Trophoblast cell (in vitro differentiated cells and primary cell): ENCODE data around the gene PCDHGB7.
"Not testable (repeated sequence)": the region's sequence is repeated elsewhere in the genome, so short reads cannot be mapped to it uniquely, and the experiment has no call there.

Experiments used
- DNase-seq, 2 donors: peaks; one replicate each; pipeline ENCODE4 v3.0.0-alpha.2; 2016
- H2AFZ ChIP-seq: 2 replicates; pipeline ENCODE4 v1.6.1; 2013; ENCODE audit warnings: low read length, moderate library complexity, mild to moderate bottlenecking; ENCODE audit not compliant: insufficient read depth, poor library complexity
- H2AK5ac ChIP-seq: 2 replicates; pipeline ENCODE4 v1.6.1; 2013; ENCODE audit warnings: mild to moderate bottlenecking, low read length
- H2BK120ac ChIP-seq: 2 replicates; pipeline ENCODE4 v1.6.1; 2013; ENCODE audit warnings: low read length, mild to moderate bottlenecking, moderate library complexity; ENCODE audit not compliant: insufficient read depth, poor library complexity
- H2BK12ac ChIP-seq: 2 replicates; pipeline ENCODE4 v1.6.1; 2013; ENCODE audit warnings: mild to moderate bottlenecking, low read length, moderate library complexity
- H2BK5ac ChIP-seq: 2 replicates; pipeline ENCODE4 v1.6.1; 2013; ENCODE audit warnings: low read length, low read depth, moderate library complexity, mild to moderate bottlenecking; ENCODE audit not compliant: poor library complexity
- H3K14ac ChIP-seq: 2 replicates; pipeline ENCODE4 v1.6.1; 2013; ENCODE audit warnings: mild to moderate bottlenecking, low read length
- H3K18ac ChIP-seq: 2 replicates; pipeline ENCODE4 v1.6.1; 2013; ENCODE audit warnings: mild to moderate bottlenecking, low read length
- H3K23ac ChIP-seq: 2 replicates; pipeline ENCODE4 v1.6.1; 2013; ENCODE audit warnings: low read length
- H3K27ac ChIP-seq: 2 replicates; pipeline ENCODE4 v1.5.1; 2013; ENCODE audit warnings: low read depth, mild to moderate bottlenecking, inconsistent platforms, low read length, moderate library complexity
- H3K27me3 ChIP-seq: 2 replicates; pipeline ENCODE4 v1.6.1; 2013; ENCODE audit warnings: inconsistent platforms, mild to moderate bottlenecking, low read length, moderate library complexity; ENCODE audit not compliant: insufficient read depth
- H3K36me3 ChIP-seq, 2 experiments: 1 replicate in 1 of 2; 2 replicates in 1 of 2; pipeline ENCODE4 v1.6.1; 2013; ENCODE audit warnings: low read length in 2 of 2, mild to moderate bottlenecking in 2 of 2, moderate library complexity in 1 of 2; ENCODE audit not compliant: insufficient read depth in 2 of 2, control insufficient read depth in 1 of 2
- H3K4ac ChIP-seq: 2 replicates; pipeline ENCODE4 v1.6.1; 2013; ENCODE audit warnings: low read depth, mild to moderate bottlenecking, low read length, moderate library complexity
- H3K4me1 ChIP-seq, 2 experiments: 1 replicate in 1 of 2; 2 replicates in 1 of 2; pipeline ENCODE4 v1.6.1; 2013; ENCODE audit warnings: low read length in 2 of 2, mild to moderate bottlenecking in 2 of 2, moderate library complexity in 1 of 2; ENCODE audit not compliant: insufficient read depth in 2 of 2, control insufficient read depth in 1 of 2
- H3K4me2 ChIP-seq: 2 replicates; pipeline ENCODE4 v1.6.1; 2013; ENCODE audit warnings: inconsistent platforms, mild to moderate bottlenecking, low read length, moderate library complexity
- H3K4me3 ChIP-seq: 2 replicates; pipeline ENCODE4 v1.5.1; 2013; ENCODE audit warnings: mild to moderate bottlenecking, low read depth, low read length, inconsistent platforms
- H3K79me1 ChIP-seq: one replicate; pipeline ENCODE4 v1.6.1; 2013; ENCODE audit warnings: low read length
- H3K79me2 ChIP-seq: 2 replicates; pipeline ENCODE4 v1.6.1; 2013; ENCODE audit warnings: low read length, mild to moderate bottlenecking; ENCODE audit not compliant: control insufficient read depth, insufficient read depth, poor library complexity
- H3K9ac ChIP-seq: 2 replicates; pipeline ENCODE4 v1.6.1; 2013; ENCODE audit warnings: mild to moderate bottlenecking, low read length
- H3K9me3 ChIP-seq: 2 replicates; pipeline ENCODE4 v1.6.1; 2013; ENCODE audit warnings: low read depth, mild to moderate bottlenecking, control low read depth, inconsistent platforms, low read length; ENCODE audit not compliant: insufficient read depth
- H4K12ac ChIP-seq: 2 replicates; pipeline ENCODE4 v1.6.1; 2013; ENCODE audit warnings: low read depth, mild to moderate bottlenecking, low read length, moderate library complexity
- H4K8ac ChIP-seq: 2 replicates; pipeline ENCODE4 v1.6.1; 2013; ENCODE audit warnings: low read depth, mild to moderate bottlenecking, low read length, moderate library complexity
- H4K91ac ChIP-seq: one replicate; pipeline ENCODE4 v1.6.1; 2013; ENCODE audit warnings: low read depth, mild to moderate bottlenecking, low read length, moderate library complexity
- WGBS: extraction: QIAGEN DNeasy Blood & Tissue Kit; methylation state at CpG from one replicate; pipeline ENCODE4 v1.1.7; 2013; ENCODE audit warnings: missing lambda C conversion rate; ENCODE audit not compliant: insufficient read length, insufficient coverage; ENCODE audit errors: extremely low coverage; 5-methylcytosine and 5-hydroxymethylcytosine counted together

Gene PCDHGB7

GRCh38 chr5:141403387-141403786, 14.1 kb upstream of the PCDHGB7 start:
- H3K4me3 ChIP-seq: no peak overlapping the region
- no peak overlapping the region for H2BK120ac ChIP-seq
- no peak overlapping the region for H2BK12ac ChIP-seq
- no peak overlapping the region for H4K12ac ChIP-seq
- H3K4ac ChIP-seq: no peak overlapping the region
- peaks cover 31% of the 10 kb centered on the region for H3K9me3 ChIP-seq
- H3K4me2 ChIP-seq: no peak overlapping the region
- H3K23ac ChIP-seq: no peak overlapping the region
- H4K91ac ChIP-seq: no peak overlapping the region
- no peak overlapping the region for H2BK5ac ChIP-seq
- H2AK5ac ChIP-seq: no peak overlapping the region
- no peak overlapping the region for H3K27ac ChIP-seq
- no peaks in the 10 kb centered on the region for H3K4me1 ChIP-seq
- no CpG with 5 or more reads among the region's 22 CpGs for WGBS
- no peaks in the 10 kb centered on the region for H3K27me3 ChIP-seq
- H2AFZ ChIP-seq: no peak overlapping the region
- H3K79me1 ChIP-seq: no peaks in the 10 kb centered on the region
- no peaks in the 10 kb centered on the region for H3K79me2 ChIP-seq
- H3K9ac ChIP-seq: no peak overlapping the region
- H3K36me3 ChIP-seq: peaks cover 3 to 11% of the 10 kb centered on the region in 2 experiments
- H3K18ac ChIP-seq: no peak overlapping the region
- no peak overlapping the region for H3K14ac ChIP-seq
- no peak overlapping the region for H4K8ac ChIP-seq
- DNase-seq: no peak

GRCh38 chr5:141407790-141408505, 9.5 kb upstream of the PCDHGB7 start, which contains the start of gene PCDHGB6:
TSS of gene PCDHGB6 (plus strand) at chr5:141408021. CDS start at chr5:141408203, 182 bp downstream.
- H3K23ac ChIP-seq, H3K79me1 ChIP-seq: not testable (repeated sequence)

GRCh38 chr5:141409598-141410306, 7.7 kb upstream of the PCDHGB7 start:
- Histone ChIP-seq H3K36me3 (peaks cover 16 to 18% of the 10 kb centered on the region in 2 experiments), H3K79me2 (no peaks in the 10 kb centered on the region), H3K18ac (no peak overlapping the region), H3K4me2 (no peak overlapping the region), H2BK120ac (no peak overlapping the region), H3K27me3 (no peaks in the 10 kb centered on the region), H2BK5ac (no peak overlapping the region), H2AK5ac (no peak overlapping the region), H3K79me1 (no peaks in the 10 kb centered on the region), H3K4me3 (peak overlapping the region; percentile 7), H3K27ac (no peak overlapping the region), H2AFZ (no peak overlapping the region), H4K91ac (no peak overlapping the region), H3K9me3 (peaks cover 23% of the 10 kb centered on the region), H4K8ac (no peak overlapping the region), H3K14ac (no peak overlapping the region), H3K9ac (no peak overlapping the region), H4K12ac (no peak overlapping the region), H3K4me1 (peaks cover 3 to 4% of the 10 kb centered on the region in 2 experiments), H2BK12ac (no peak overlapping the region), H3K4ac (no peak overlapping the region), H3K23ac (no peak overlapping the region)
- WGBS: no CpG with 5 or more reads among the region's 64 CpGs
- no peak for DNase-seq

More at GRCh38 chr5:141407790-141408505, 9.5 kb upstream of the PCDHGB7 start, which contains the start of gene PCDHGB6:
- peak within 1 kb of the TSS; percentile 75 for H3K4me3 ChIP-seq
- H3K9me3 ChIP-seq: peaks cover 26% of the 10 kb centered on the region
- H2BK12ac ChIP-seq, H2BK5ac ChIP-seq, H3K4ac ChIP-seq, H4K12ac ChIP-seq, H3K79me2 ChIP-seq, H3K14ac ChIP-seq, H3K18ac ChIP-seq, H4K8ac ChIP-seq, H3K27ac ChIP-seq, H3K4me1 ChIP-seq, H3K36me3 ChIP-seq, H2AK5ac ChIP-seq, H3K9ac ChIP-seq, H3K27me3 ChIP-seq, H2BK120ac ChIP-seq: not testable (repeated sequence)
- peak within 1 kb of the TSS; percentile 92 for H2AFZ ChIP-seq
- peak within 1 kb of the TSS; percentile 51 for H4K91ac ChIP-seq
- peak in 1 of 2 donors; percentile 36 for DNase-seq
- whole genome bisulfite sequencing: no CpG with 5 or more reads among the region's 51 CpGs
- peak within 1 kb of the TSS; percentile 80 for H3K4me2 ChIP-seq

- Histone ChIP-seq H3K9me3 (peaks cover 20% of the 10 kb centered on the region), H3K27me3 (no peaks in the 10 kb centered on the region), H3K36me3 (peaks cover 16 to 20% of the 10 kb centered on the region in 2 experiments), H2BK120ac (no peak overlapping the region), H3K14ac (no peak overlapping the region), H3K4me1 (peaks cover 3 to 4% of the 10 kb centered on the region in 2 experiments), H3K79me1 (no peaks in the 10 kb centered on the region), H3K27ac (no peak overlapping the region), H2BK12ac (no peak overlapping the region), H3K23ac (no peak overlapping the region), H2AFZ (no peak overlapping the region), H3K18ac (no peak overlapping the region), H3K4ac (no peak overlapping the region), H3K4me3 (no peak overlapping the region), H4K8ac (no peak overlapping the region), H2BK5ac (no peak overlapping the region), H2AK5ac (no peak overlapping the region), H3K4me2 (no peak overlapping the region), H3K79me2 (no peaks in the 10 kb centered on the region), H3K9ac (no peak overlapping the region), H4K12ac (no peak overlapping the region), H4K91ac (no peak overlapping the region)
- DNase-seq: no peak
- no CpG with 5 or more reads among the region's 3 CpGs for WGBS
Measured at GRCh38 chr5:141411575-141411974, 5.9 kb upstream of the PCDHGB7 start.
